Activated T-cell treated with anti-CD3 and anti-CD28 coated beads, Interleukin-2, amount 50 U/mL, for 48 hours (primary cell): Measurements from ENCODE around the gene PRKAR1B.
A peak's percentile ranks its signal among the peaks of the same experiment; 100 is the strongest.

ENCODE experiments used
- DNase-seq, 2 experiments: peaks; one replicate each; pipeline ENCODE4 v3.0.0-alpha.2; 2020

Gene PRKAR1B

DNA sequence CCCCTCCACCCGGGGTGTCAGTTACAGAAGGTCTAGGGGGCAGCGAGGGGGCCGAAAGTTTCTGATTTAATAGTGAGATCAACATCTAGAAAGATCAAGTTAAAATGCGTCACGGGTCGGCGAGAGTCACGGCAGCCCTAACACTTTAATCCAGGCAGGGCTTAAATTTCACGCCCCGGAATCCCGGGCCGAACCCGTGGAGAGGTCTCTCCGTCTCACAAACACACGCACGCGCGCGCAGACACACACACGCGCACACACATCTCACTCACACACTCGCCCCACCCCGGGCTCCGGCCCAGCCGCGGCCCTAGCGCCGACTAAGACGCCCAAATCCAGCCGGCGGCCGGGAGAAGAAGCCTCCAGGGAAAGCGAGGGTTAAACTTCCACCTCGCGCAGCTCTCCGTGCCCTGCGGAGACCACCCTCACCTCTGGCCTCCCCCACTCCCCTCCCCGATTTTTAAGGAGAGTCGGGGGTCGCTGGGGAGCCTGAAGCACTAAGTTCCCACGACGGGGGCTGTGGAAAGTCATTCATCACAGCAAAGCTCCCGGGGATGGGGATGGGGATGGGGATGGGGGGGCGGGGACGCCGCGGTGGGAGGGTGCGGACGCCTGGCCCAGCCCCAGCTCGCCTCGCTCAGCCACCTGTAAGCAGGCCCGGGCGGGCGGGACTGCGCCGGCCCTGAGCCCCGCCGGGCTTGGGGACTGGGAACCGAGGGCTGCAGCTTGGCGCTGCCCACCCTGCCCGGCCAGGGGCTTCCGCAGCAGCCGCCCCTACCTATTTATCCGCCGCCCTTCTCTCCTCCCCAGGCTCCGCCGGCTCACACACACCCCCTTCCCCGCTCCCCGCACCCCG is 209.1 kb downstream of the PRKAR1B start:
- DNase-seq = peak; percentile 29 to 45

DNA sequence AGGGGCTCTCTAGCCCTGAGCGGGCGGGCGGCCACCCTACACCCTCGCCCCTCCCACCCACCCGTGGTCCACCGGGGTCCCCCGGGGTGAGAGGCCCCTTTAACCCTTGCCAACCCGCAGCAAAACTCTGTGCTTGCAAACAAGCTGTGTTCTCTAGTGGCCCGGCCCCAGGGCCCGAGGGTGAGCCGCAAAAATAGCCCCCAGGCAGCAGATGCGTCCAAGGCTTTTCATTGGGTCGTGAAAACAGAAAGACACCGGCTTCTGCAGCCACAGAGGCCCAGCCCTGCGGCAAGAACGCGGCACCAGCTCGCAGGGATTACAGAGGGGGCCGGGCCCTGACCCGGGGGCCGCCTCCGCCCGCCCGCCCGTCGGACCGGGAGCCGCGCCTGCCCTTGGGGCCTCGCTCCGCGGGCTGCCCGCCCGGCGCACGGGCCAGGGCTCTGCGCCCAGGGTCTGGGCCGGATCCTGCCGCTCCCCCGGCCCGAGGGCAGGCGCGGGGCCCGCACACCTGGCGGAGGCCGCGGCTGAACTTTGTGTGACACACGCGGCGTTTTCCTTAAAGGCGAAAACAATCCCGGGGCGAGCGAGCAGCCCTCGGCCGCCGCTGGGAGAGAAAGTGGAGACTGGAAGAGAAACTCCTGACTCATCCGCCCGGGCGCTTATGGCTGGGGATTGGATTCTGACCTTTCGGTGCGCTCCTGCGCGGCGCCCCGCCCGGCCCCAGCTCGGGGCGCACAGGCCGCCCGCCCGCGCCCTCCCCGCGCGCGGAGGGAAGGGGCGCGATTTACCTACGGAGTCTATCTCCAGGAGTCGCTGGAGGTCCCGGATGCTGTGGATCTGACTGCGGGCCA is 210.2 kb downstream of the PRKAR1B start:
- peak; percentile 58 for DNase-seq

DNA sequence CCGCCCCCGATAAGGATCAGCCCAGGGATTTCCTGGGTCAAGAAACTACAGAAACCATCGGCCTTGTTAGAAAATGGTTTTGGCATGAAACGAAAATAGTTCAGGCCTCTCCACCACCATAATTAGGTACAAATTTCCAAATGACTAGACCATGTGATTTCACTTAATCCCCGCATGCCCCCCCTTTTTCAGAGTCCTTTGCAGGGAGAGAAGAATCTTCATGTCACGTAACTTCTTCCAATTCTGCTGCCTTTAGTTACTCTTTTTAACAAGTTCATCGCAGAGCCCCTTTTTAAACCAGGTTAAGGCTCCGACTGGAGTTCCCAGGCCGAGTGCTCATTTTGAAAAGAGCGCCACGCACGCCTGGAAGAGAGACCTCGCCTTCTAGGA is 210.9 kb downstream of the PRKAR1B start:
- no peak for DNase-seq

DNA sequence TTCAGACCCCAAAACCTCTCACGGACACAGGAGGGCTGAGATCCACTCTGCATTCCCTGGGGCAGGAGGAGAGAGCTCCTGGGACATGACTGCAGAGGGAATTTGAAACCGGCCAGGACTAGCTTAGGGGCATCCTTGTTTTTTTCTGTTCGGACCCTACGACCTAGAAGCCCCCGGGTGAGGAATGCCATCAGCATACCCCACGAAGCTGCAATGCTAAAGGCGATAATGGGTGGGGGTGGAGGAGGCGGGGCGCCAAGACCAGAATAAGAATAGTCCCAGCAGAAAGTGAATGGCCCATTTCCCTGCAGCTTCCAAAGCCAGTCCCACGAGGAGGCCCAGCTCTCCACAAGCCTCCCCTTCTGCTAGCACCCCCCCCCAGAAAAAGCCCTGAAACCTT is 211.5 kb downstream of the PRKAR1B start:
- no peak for DNase-seq

DNA sequence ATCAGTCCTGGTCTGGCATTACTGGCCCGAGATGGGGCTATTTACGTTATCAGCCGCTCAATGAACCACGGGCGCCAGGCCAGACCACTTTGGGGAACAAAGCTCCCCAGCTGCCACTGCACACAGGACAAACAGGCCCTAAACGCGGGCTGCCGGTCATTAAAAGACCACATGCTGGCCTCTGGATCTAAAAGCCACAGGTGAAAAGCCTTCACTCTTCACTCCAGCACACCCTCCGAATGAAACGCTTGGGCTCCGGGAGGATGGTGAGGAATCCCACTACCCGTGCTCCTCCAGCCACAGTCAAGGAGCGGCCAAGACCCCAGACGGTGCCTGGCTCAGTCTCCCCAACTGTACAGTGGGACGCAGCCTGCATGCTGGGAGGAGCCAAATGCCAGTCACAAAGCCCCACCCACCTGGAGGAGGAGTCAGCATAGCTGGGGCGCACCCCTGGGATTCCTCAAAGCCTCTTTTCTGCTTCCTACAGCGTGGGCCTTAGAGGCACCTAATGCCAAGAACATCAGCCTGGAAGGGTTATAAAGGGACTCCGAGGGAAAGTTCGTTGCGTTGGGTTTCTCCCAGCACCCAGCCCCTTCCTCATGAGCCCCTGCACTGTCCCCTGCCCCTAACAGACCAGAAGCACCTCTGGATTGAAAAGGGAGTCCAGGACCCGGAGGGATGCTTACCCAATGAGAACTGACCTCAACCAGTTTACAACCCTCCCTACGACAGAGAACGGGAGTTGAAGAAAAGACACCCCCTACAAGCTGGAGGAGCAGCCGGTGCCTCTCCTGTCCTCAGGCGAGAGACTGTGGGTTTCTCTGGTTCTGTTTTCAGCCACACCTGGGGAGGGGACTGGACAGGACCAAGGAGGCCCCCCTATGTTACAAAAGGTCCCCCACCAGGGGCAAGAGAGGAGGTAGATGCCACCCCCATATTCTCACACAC is 212.2 kb downstream of the PRKAR1B start:
- peak; percentile 55 to 61 for DNase-seq

DNA sequence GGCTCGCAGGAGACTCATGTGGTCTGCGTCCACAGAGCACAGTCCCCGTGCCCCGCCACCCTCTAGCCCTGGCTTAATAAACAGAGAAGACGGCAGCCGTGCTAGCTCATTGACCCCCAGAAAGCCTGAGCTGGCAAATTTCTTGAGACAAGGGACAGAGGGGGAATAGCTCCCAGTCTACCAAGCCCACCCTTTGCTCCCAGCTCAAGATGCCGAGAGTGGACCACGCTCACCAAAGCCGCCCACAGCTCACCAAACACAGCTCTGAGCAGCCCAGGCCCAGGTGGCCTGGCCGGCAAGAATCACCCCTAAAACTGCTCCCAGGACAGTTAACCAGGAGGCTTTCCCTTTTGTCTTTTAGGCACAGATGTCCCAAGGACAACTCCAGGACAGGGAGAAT is 212.8 kb downstream of the PRKAR1B start:
- DNase-seq = no peak

DNA sequence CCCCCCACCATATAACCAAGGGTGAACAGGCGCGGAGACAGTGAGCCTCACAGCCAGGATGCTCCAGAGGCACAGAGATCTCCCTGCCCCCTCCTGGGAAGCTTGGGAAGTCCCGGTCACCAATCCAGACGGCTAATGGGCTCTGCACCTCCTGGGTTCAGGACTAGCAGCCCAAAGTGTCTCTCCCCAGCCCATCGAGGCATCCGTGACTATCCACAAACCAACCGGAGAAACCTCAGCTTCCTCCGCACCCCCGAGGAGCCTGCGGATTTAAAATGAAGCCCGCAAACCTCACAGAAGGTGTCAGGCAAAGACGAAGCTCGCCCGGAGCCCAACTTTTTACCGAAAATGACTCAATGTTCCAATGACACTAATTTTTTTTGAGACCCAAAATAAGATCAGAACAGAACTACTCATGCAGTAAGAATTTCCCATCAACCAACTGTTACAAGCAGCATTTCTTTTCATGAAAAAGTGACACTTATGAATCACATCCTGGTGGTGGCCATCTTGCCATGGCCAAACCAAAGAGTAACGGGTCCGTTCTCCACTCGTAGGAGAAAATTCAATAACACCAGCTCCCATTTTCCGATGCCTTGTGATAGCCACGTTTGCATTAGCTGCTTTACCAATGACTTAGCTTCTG is 213.4 kb downstream of the PRKAR1B start:
- DNase-seq = peak; percentile 38 to 49

DNA sequence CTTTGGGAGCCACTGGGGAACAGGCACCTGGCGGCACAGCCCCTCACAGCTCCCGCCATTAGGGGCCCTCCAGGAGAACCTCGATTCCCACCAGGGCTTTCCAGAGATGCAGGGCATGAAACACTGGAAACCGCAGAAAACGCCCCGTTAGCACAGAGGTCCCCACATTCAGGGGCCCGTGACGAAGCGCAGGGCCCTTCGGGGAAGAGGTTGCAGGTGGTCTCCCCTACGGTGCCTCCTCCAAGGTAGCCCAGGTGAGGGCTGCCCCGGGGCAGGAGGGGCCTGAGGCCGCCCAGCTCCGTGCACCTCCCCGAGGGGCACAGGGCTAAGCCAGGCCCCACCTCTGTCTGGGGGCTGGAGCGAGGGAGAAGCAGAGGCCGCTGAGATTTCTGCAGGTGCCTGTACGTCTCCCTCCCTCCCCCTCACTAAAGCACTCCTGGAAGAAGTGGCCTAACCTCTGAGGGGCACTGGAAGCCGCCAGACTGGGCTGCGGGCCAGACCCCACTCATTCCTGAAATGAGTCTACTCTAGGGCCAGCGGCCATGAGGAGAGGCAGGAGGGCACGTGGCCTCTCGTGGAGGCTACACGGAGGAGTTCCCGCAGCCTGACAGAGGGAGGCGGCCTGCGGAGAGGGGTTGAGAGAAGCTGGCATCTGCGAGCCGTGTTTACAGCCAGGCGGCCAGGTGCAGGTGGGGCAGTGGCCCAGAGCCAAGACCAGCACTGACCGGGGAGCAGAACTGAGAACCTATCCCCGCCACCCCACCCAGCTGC is 214.4 kb downstream of the PRKAR1B start:
- no peak for DNase-seq

DNA sequence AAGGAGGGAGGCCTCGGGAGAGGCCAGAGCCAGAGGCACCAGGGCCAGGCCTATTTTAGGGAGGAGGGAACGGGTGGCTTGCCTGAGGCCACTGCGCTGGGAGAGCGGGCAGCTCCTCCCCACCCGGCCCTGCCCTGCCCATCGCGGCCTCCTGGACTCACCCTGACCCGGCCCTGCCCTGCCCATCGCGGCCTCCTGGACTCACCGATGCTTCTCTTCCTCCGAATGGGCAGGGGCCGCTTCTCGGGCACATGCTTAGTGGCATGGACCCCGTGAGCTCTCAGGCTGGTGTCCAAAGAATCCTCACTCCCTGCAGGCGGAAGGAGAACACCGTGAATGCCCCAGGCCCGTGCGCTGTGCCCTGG is 215.0 kb downstream of the PRKAR1B start:
- DNase-seq = no peak

DNA sequence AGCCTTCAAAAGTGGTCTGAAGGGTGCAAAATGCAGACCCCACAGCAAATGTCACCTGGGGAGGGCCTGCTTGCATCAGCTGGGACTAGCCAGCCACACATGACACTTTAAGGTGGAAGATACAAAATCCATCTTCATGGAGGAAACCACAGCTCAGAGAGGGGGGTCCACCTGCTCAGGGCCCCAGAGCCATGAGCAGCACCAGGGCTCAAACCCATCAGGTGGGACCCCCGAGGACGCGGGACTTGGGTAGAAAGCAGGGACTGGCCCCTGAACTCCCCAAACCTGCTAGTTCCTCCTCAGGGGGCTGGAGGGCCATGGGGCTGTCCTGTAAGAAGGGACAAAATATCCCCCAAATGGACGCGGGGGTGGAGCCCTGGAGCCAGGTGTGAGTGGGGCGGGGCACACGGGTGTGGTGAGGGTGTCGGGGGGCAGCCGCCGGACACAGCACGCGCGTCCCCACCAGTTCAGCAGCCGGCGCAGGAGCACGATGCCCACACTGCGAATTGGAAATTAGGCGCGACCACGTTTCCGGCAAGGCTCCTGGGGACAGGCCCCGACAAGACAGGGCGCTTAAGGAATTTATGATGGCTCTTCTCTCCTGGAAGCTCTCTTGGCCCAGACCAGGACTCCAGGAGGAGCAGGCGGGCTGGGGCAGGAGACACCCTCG is 215.5 kb downstream of the PRKAR1B start:
- DNase-seq = no peak

DNA sequence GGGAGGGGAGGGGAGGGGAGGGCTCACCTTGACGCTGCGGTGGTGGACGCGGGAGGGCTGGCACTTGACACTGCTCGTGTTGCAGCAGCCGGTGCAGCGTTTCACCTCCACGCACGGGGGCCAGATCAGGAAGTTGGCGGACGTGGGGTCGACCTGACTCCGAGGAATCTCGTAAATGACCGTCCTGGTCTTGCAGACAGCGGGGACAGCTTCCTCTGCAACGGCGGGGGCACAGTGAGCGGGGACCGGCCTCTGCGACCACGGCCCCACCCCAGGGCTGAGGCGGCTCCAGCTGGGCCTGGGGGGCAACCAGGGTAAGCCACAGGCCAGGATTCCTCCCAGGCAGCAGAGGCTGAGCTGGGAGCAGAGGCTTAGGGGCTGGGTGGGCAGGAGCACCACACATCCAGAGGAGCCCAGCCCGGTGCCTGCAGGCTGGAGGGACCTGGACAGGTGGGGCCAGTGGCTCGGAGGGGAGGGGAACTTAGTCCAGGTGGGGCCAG is 216.2 kb downstream of the PRKAR1B start:
- no peak for DNase-seq

DNA sequence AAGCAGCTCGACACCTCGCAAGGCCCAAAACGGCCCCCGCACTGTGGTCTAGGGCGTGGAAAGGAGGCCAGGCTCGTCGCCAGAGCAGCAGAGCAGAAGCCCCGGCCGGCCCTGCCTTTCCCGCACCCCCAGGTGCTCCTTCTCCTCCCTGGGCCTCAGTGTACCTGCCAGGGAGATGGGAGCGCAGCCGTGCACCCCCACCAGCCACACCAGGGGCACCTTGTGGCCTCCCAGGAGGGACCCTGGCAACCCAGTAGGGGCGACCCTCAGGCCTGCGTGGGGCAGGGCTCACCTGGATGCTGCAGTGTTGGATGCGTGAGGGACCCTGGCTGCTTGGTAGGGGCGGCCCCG is 217.0 kb downstream of the PRKAR1B start:
- DNase-seq = no peak

DNA sequence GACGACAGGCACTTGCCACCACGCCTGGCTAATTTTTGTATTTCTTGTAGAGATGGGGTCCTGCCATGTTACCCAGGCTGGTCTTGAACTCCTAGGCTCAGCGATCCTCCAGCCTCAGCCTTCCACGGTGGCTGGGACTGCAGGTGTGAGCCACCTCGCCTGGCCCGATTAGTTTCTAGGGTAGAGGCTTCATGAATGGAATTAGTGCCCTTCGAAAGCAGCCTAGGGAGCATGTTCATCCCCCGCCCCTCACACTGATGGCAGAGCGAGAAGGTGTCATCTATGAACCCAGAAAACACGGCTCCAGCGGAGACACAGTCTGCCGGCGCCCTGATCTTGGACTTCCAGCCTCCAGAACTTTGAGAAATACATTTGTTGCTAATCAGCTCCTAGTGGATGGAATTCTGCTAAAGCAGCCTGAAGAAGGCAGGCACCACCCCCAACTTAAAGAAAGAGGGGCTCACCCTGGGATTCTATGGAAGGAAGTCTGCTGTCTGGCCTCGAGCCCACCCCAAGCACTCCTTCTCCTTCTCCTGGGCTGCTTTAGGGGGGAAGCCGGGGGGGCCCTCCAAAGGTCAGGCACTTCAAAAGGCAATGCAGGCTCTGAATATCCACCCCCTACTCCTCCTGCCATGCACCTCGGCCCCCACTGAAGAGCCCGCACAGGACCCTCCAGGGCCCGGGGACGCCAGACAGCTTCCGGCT is 217.5 kb downstream of the PRKAR1B start:
- DNase-seq = no peak

DNA sequence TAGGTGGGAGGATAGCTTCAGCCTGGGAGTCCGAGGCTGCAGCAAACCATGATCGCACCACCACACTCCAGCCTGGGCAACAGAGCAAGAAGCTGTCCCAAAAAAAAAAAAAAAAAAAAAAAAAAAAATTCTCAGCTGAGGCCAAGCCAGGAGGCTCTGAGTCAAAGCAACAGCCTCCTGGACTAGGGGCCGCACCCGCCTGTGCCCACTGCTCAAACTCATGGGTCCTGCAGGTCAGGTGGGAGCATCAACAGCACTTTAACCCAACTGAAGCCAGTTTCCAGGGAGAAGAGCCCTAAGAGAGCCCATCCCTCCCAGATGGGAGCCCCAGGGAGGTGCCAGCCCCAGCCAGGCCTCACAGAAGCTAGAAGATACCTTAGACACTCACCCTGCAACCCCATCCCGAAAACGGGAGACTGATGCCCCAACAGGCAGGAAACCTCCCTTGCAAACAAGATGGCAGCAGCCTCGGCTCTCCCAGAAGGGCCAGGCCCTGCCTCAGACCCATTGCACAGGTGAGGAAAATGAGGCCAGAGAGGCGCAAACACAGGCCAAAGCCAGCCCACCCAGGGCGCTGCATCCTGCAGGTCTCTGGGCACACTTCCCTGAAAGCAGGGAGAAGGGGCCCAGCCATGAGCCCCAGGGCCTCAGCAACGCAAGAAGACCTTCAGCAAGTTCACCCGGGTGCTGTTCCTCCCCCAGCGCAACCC is 218.5 kb downstream of the PRKAR1B start:
- no peak for DNase-seq

DNA sequence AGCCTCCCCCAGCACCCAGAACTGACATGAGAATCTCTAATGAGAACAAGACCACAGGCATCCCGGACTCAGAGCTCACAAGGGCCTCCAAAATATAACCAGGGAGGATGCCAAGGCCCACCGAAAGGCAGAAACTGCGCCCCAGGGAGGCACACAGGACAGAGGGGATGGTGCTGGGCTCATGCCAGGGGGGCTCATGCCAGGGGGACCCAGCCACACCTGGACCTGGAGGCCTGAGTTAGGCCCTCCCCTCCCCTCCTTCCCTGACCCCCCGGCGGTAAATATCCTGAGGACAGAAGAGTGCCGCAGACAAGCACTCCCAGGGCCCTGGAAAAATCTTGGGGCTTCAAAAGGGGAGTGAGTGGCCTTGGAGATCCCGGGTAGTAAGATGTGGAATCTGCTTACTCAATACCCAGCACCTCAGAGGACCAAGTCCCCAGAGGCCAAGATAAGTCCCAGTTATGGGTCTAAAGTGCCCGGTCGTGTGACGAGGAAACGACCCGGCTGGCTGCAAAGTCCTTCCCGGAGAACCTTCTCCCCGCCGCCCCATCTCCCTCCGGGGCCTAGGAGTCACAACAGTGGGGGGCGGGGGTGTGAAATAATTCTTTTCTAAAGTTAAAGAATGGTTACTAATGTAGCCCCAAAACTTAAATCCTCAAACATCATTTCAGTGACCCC is 219.3 kb downstream of the PRKAR1B start:
- no peak for DNase-seq

DNA sequence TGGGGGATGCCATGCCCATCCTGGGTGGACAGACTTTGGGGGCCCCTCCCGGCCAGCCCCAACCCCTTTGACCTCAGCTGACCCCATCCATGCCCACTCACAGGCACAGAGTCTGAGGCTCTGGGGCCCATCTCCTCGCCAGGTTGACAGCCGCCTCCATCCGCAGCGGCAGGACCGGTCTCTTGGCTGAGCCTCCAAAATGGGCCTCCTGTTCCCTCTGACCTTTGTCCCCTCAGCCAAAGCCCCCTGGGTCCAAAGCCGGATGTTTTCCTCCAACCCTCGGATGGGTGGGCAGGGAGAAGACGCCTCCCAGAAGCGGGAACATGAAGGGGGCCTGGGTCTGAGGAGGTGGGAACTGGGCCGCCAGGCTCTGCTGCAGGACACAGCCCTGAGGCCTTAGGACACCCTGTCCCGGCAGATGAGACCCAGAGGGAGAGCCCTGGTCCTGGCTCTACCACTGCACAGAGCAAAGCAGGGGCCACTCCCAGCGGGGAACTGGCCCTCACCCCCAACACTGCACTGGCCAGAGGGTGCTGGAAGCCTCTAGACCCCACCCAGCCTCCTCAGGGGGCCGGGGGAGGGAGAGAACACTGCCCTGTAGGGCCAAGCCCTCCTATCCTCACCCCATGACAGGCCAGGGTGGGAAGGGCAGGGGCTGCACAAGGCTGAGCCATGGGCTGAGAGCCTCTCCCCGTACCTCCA is 220.0 kb downstream of the PRKAR1B start:
- no peak for DNase-seq

DNA sequence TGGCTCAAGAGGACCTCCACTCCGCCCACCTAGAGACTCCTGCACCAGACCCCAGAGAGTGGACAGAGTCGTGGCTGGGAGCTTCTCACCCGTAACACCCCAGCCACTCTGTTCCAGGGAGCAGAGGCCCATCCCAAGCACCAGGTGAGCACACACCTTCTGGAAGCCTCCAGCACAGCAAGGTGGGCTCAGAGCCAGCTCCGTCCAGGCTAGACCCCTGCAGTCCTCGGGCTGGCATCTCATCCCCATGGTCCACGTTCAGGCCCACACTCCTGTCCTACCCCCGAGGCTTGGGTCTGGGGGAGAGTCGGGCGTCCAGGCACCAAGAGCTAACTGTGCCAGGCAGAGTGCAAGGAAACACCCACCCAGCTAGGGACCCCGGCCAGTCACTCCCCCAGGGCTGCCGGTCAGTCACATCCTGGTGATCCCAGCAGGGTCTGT is 220.7 kb downstream of the PRKAR1B start:
- DNase-seq = no peak

DNA sequence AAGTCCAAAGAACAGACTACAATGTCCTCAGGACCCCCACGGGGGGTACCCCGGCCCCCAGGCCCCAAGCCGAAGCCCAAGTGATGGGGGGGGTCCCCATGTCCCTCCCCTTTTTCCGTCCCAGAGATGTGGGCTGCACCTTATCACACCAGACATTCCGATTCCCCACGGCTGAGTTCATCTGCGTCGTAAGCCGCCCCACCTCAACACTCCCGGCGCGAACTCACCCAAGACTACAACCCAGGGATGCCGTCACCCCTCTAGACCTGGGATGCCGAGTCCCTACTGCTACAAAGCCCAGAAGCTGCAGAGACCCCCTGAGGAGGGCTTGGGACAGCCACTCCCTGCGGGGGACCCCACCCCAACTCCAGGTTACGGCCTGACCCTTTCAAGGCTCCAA is 221.9 kb downstream of the PRKAR1B start:
- DNase-seq = no peak
